HCEC 1CT (cell line): ENCODE results near the gene TRIM41.
"Not testable (repeated sequence)": the region's sequence is repeated elsewhere in the genome, so short reads cannot be mapped to it uniquely, and the experiment has no call there.

Source experiments
- DNase-seq: peaks from one replicate; pipeline ENCODE4 v3.0.0-alpha.2; 2017

TRIM41 gene

GRCh38 chr5:181193656-181194055 lies 29.4 kb upstream of the TRIM41 start:
- no peak for DNase-seq

GRCh38 chr5:181194489-181195248 lies 28.4 kb upstream of the TRIM41 start:
- no peak for DNase-seq

GRCh38 chr5:181195249-181195761 lies 27.8 kb upstream of the TRIM41 start:
- DNase-seq = no peak

- no peak for DNase-seq
These were observed 25.6 kb upstream of the TRIM41 start for GRCh38 chr5:181197326-181197951.

GRCh38 chr5:181198106-181198685 lies 24.9 kb upstream of the TRIM41 start:
- no peak for DNase-seq

GRCh38 chr5:181198905-181199519 lies 24.1 kb upstream of the TRIM41 start:
- DNase-seq = no peak

- no peak for DNase-seq
These were observed 23.0 kb upstream of the TRIM41 start for GRCh38 chr5:181199881-181200638.

- DNase-seq = no peak
These were observed 22.3 kb upstream of the TRIM41 start for GRCh38 chr5:181200816-181201215.

- DNase-seq = no peak
These were observed 19.9 kb upstream of the TRIM41 start for GRCh38 chr5:181203093-181203711.

GRCh38 chr5:181203777-181204112 lies 19.3 kb upstream of the TRIM41 start:
- no peak for DNase-seq

GRCh38 chr5:181204113-181204825 lies 18.8 kb upstream of the TRIM41 start:
- DNase-seq = peak; percentile 14

GRCh38 chr5:181204826-181205760 lies 18.0 kb upstream of the TRIM41 start, which contains the start of gene TRIM7:
Gene TRIM7, minus strand, starts transcription at chr5:181205196. Its CDS starts 86 bp downstream, at chr5:181205110.
- DNase-seq = peak; percentile 37

- no peak for DNase-seq
These were observed 17.1 kb upstream of the TRIM41 start for GRCh38 chr5:181205761-181206649.

- peak; percentile 93 for DNase-seq
These were observed 15.7 kb upstream of the TRIM41 start for GRCh38 chr5:181207214-181207959.

GRCh38 chr5:181207960-181208253 lies 15.2 kb upstream of the TRIM41 start:
- no peak for DNase-seq

- not testable (repeated sequence) for DNase-seq
These were observed 14.1 kb upstream of the TRIM41 start for GRCh38 chr5:181209006-181209405.

- not testable (repeated sequence) for DNase-seq
These were observed 12.9 kb upstream of the TRIM41 start for GRCh38 chr5:181210148-181210547.

GRCh38 chr5:181210698-181211097 lies 12.4 kb upstream of the TRIM41 start:
- DNase-seq = not testable (repeated sequence)

- DNase-seq = no peak
These were observed 11.9 kb upstream of the TRIM41 start for GRCh38 chr5:181211208-181211607.
